DND-41 (cell line): ENCODE results near the gene PYURF.
"Not testable (repeated sequence)": the region's sequence is repeated elsewhere in the genome, so short reads cannot be mapped to it uniquely, and the experiment has no call there.

Experiments used
- ATAC-seq: fragments of 200-7000 bp; cut with Tn5 transposase; 3 replicates; pipeline ENCODE4 v1.9.1; 2021; ENCODE audit warnings: low read depth; ENCODE audit not compliant: insufficient read depth
- DNase-seq: peaks from one replicate; pipeline ENCODE4 v3.0.0-alpha.2; 2020
- H2AFZ ChIP-seq: 2 replicates; pipeline ENCODE4 v1.6.0; 2012; ENCODE audit warnings: low read depth, low read length
- H3K27ac ChIP-seq: 2 replicates; pipeline ENCODE4 v1.5.1; 2012; ENCODE audit warnings: low read length, inconsistent platforms
- H3K27me3 ChIP-seq: fragments of 200-600 bp; sonication (generic); 2 replicates; pipeline ENCODE4 v1.6.0; 2012; ENCODE audit warnings: low read length, mild to moderate bottlenecking, inconsistent platforms; ENCODE audit not compliant: insufficient read depth, poor library complexity
- H3K36me3 ChIP-seq: 2 replicates; pipeline ENCODE4 v1.5.1; 2012; ENCODE audit warnings: low read length, inconsistent platforms; ENCODE audit not compliant: insufficient read depth
- H3K4me1 ChIP-seq: 2 replicates; pipeline ENCODE4 v1.5.1; 2012; ENCODE audit warnings: mild to moderate bottlenecking, low read length; ENCODE audit not compliant: insufficient read depth
- H3K4me2 ChIP-seq: 2 replicates; pipeline ENCODE4 v1.6.0; 2012; ENCODE audit warnings: mild to moderate bottlenecking, moderate library complexity, low read length, inconsistent platforms; ENCODE audit not compliant: insufficient read depth
- H3K4me3 ChIP-seq, 2 experiments: fragments of 200-600 bp in 1 of 2; shearing (Covaris generic) in 1 of 2; 2 replicates each; pipeline ENCODE4 v1.5.1; 2012 to 2016; ENCODE audit warnings: inconsistent platforms in 2 of 2, low read length in 2 of 2, mild to moderate bottlenecking in 2 of 2, low read depth in 1 of 2, moderate library complexity in 1 of 2
- H3K79me2 ChIP-seq: 2 replicates; pipeline ENCODE4 v1.6.0; 2012; ENCODE audit warnings: low read length, inconsistent platforms; ENCODE audit not compliant: insufficient read depth
- H3K9ac ChIP-seq: 2 replicates; pipeline ENCODE4 v1.6.0; 2012; ENCODE audit warnings: low read depth, mild to moderate bottlenecking, inconsistent platforms, low read length, moderate library complexity
- H3K9me3 ChIP-seq: 2 replicates; pipeline ENCODE4 v1.5.1; 2012; ENCODE audit warnings: low read length, moderate library complexity, mild to moderate bottlenecking, inconsistent platforms; ENCODE audit not compliant: insufficient read depth, severe bottlenecking
- H4K20me1 ChIP-seq: 2 replicates; pipeline ENCODE4 v1.6.0; 2012; ENCODE audit warnings: low read length; ENCODE audit not compliant: insufficient read depth
- EZH2 ChIP-seq: IDR thresholded peaks from 3 replicates; pipeline ENCODE4 v1.6.1; 2012; ENCODE audit warnings: borderline replicate concordance, low read depth, mild to moderate bottlenecking, moderate library complexity, low read length, inconsistent platforms; ENCODE audit not compliant: severe bottlenecking
- TF ChIP-seq, protein P1 (sequence below): IDR thresholded peaks from 2 replicates; pipeline ENCODE4 v1.5.1; 2012; ENCODE audit warnings: borderline replicate concordance, low read length, moderate library complexity, mild to moderate bottlenecking; ENCODE audit not compliant: poor library complexity, severe bottlenecking; ENCODE audit errors: extremely low read depth

PYURF gene

DNA sequence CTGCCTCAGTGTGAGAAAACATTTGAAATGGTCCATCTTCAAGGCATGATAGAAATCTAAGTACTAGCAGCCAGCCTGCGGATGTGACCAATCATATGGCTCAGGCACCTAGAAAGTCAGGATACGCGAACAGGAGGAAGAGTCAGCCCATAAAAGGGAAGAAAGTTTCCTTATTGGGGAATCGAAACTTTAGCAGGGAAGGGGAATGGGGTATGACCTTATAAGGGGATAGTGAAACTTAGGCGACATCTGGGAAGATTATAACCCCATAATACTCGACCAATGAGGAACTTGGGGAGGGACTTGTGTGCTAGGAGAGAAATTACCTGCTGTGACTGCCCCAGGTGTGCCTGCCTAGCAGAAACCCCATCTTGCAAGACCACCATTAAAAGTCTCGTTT lies 26.2 kb upstream of the PYURF start:
- ATAC-seq = no peak
- TF ChIP-seq, protein P1, sequence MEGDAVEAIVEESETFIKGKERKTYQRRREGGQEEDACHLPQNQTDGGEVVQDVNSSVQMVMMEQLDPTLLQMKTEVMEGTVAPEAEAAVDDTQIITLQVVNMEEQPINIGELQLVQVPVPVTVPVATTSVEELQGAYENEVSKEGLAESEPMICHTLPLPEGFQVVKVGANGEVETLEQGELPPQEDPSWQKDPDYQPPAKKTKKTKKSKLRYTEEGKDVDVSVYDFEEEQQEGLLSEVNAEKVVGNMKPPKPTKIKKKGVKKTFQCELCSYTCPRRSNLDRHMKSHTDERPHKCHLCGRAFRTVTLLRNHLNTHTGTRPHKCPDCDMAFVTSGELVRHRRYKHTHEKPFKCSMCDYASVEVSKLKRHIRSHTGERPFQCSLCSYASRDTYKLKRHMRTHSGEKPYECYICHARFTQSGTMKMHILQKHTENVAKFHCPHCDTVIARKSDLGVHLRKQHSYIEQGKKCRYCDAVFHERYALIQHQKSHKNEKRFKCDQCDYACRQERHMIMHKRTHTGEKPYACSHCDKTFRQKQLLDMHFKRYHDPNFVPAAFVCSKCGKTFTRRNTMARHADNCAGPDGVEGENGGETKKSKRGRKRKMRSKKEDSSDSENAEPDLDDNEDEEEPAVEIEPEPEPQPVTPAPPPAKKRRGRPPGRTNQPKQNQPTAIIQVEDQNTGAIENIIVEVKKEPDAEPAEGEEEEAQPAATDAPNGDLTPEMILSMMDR = no peak
- no peak for TF ChIP-seq EZH2

DNA sequence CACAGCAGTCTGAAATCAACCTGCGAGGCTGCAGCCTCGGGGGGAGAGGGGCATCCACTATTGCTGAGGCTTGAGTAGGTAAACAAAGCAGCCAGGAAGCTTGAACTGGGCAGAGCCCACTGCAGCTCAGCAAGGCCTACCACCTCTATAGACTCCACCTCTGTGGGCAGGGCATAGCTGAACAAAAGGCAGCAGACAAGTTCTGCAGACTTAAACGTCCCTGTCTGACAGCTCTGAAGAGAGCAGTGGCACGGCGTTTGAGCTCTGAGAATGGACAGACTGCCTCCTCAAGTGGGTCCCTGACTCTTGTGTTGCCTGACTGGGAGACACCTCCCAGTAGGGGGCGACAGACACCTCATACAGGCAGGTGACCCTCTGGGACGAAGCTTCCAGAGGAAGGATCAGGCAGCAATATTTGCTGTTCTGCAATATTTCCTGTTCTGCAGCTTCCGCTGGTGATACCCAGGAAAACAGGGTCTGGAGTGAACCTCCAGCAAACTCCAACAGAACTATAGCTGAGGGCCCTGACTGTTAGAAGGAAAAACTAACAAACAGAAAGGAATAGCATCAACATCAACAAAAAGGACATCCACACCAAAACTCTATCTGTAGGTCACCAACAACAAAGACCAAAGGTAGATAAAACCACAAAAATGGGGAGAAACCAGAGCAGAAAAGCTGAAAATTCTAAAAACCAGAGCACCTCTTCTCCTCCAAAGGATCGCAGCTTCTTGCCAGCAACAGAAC lies 15.9 kb upstream of the PYURF start:
- not testable (repeated sequence) for H3K79me2 ChIP-seq, H3K4me2 ChIP-seq, H3K27me3 ChIP-seq, H3K4me1 ChIP-seq, H3K36me3 ChIP-seq, H4K20me1 ChIP-seq, H3K9ac ChIP-seq, H3K27ac ChIP-seq, H3K9me3 ChIP-seq, H3K4me3 ChIP-seq, H2AFZ ChIP-seq
- DNase-seq = peak; percentile 75
- TF ChIP-seq, protein P1 = peak; percentile 66
- ATAC-seq = peak; percentile 58; the same call in 1 of the 3 replicates

More for the DNA sequence above, 26.2 kb upstream of the PYURF start:
- no peaks in the 10 kb centered on the region for H3K79me2 ChIP-seq
- H3K9me3 ChIP-seq = no peaks in the 10 kb centered on the region
- H3K4me1 ChIP-seq = no peaks in the 10 kb centered on the region
- H2AFZ ChIP-seq = no peak overlapping the region
- H4K20me1 ChIP-seq = no peaks in the 10 kb centered on the region
- H3K4me2 ChIP-seq = no peak overlapping the region
- no peaks in the 10 kb centered on the region for H3K36me3 ChIP-seq
- no peak overlapping the region for H3K27ac ChIP-seq
- no peak for DNase-seq
- no peak overlapping the region for H3K9ac ChIP-seq
- no peaks in the 10 kb centered on the region for H3K27me3 ChIP-seq
- no peak overlapping the region for H3K4me3 ChIP-seq

DNA sequence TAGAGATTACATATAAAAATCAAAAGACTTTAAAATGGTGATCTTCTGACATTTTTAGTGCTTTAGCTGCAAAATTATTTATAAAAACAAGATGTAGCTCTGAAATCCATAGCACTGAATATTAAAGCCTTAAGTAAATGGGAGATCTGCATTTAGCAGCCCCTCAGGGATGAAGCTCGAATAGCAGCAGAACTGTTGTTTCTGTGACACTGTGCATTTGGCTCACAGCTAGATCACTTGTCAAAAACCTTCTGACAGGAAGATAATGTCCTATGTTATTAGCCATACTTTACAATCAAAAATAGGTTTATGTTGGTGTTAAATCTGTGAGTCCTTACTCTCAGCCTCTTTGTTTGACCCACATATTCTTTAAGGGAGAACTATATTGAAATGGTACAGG lies 14.1 kb upstream of the PYURF start:
- Histone ChIP-seq H3K27ac (no peak overlapping the region), H4K20me1 (no peaks in the 10 kb centered on the region), H3K9ac (no peak overlapping the region), H2AFZ (no peak overlapping the region), H3K4me2 (no peak overlapping the region), H3K4me3 (no peak overlapping the region), H3K79me2 (no peaks in the 10 kb centered on the region), H3K9me3 (no peaks in the 10 kb centered on the region), H3K27me3 (no peaks in the 10 kb centered on the region), H3K4me1 (no peaks in the 10 kb centered on the region), H3K36me3 (no peaks in the 10 kb centered on the region)
- DNase-seq = no peak
- no peak for TF ChIP-seq EZH2
- ATAC-seq = no peak

DNA sequence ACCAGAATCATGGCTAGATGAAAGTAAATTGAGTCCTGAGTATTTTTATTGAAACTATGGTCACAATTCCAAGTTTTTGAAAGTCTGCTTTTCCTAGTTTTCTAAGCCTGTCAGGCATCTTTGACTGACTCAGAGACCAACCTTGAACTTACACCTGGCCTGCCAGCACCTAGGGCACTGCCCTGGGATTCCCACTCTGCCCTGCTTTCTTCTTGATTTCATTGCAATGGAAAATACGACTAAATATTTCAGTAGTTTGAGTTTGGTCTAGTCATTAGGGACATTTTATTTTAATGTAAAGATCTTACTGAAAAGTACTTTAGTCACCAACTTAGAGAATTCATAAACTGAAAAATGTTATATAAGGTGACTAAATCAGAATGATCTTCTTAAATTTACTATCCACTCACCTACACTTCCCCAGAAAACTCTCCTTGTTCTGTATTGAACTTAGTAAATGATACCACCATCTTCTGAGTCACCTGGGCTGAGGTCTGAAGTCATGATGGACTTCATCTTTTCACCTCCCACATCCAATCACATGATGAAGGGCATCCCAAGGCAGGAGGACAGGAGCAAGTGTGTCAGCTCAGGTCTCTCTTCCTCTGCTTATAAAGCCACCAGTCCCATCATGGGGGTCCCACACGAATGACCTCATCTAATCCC lies 11.6 kb upstream of the PYURF start:
- H3K4me2 ChIP-seq = no peak overlapping the region
- no peak overlapping the region for H3K9ac ChIP-seq
- TF ChIP-seq, protein P1 = no peak
- no peak for TF ChIP-seq EZH2
- no peaks in the 10 kb centered on the region for H3K36me3 ChIP-seq
- H3K4me1 ChIP-seq = no peaks in the 10 kb centered on the region
- no peaks in the 10 kb centered on the region for H3K27me3 ChIP-seq
- no peak overlapping the region for H2AFZ ChIP-seq
- no peaks in the 10 kb centered on the region for H3K79me2 ChIP-seq
- no peak overlapping the region for H3K27ac ChIP-seq
- no peaks in the 10 kb centered on the region for H3K9me3 ChIP-seq
- no peak for ATAC-seq
- no peak overlapping the region for H3K4me3 ChIP-seq
- no peak for DNase-seq
- H4K20me1 ChIP-seq = no peaks in the 10 kb centered on the region
